Keratinocyte (primary cell): ENCODE data around the gene TPPP2. TPM values are rescaled to one million over a fixed set of nuclear protein-coding genes. Genes with fewer than 3 reads are reported as not detected.
"Not testable (repeated sequence)": the region's sequence is repeated elsewhere in the genome, so short reads cannot be mapped to it uniquely, and the experiment has no call there.

Experiments used
- DNase-seq: peaks from one replicate; pipeline ENCODE4 v3.0.0-alpha.2; 2011; ENCODE audit warnings: low read depth, missing footprints, low spot score
- FAIRE-seq: peaks from 2 replicates; lab custom pipeline; 2011; peaks lifted over from hg19 to GRCh38; lab: Jason Lieb, UNC
- H2AFZ ChIP-seq: 2 replicates; pipeline ENCODE4 v1.6.0; 2012; ENCODE audit warnings: low read length, control low read depth, inconsistent platforms; ENCODE audit not compliant: control insufficient read depth
- H3K27ac ChIP-seq: 2 replicates; pipeline ENCODE4 v1.5.1; 2011; ENCODE audit warnings: low read length; ENCODE audit not compliant: control insufficient read depth, insufficient read depth
- H3K27me3 ChIP-seq: 3 replicates; pipeline ENCODE4 v1.6.0; 2011; ENCODE audit warnings: low read length; ENCODE audit not compliant: control insufficient read depth, insufficient read depth; ENCODE audit errors: extremely low read depth
- H3K36me3 ChIP-seq, 2 experiments: 2 replicates in 1 of 2; 3 replicates in 1 of 2; pipeline ENCODE4 v1.5.1; 2011; ENCODE audit warnings: low read length in 2 of 2, mild to moderate bottlenecking in 1 of 2; ENCODE audit not compliant: control insufficient read depth in 2 of 2, insufficient read depth in 2 of 2; ENCODE audit errors: extremely low read depth in 1 of 2
- H3K4me1 ChIP-seq: 3 replicates; pipeline ENCODE4 v1.5.1; 2011; ENCODE audit warnings: low read length; ENCODE audit not compliant: control insufficient read depth, insufficient read depth; ENCODE audit errors: extremely low read depth
- H3K4me2 ChIP-seq: 3 replicates; pipeline ENCODE4 v1.6.0; 2011; ENCODE audit warnings: low read depth, low read length; ENCODE audit not compliant: control insufficient read depth, insufficient read depth; ENCODE audit errors: extremely low read depth
- H3K4me3 ChIP-seq, 3 experiments: fragments of 200-600 bp in 1 of 3; sonication (generic) in 1 of 3; 2 replicates in 2 of 3; 3 replicates in 1 of 3; pipeline ENCODE4 v1.5.1; 2011 to 2016; ENCODE audit warnings: low read length in 3 of 3, mild to moderate bottlenecking in 3 of 3, control low read depth in 2 of 3, inconsistent platforms in 1 of 3, low read depth in 1 of 3, mixed read lengths in 1 of 3, mixed run types in 1 of 3, moderate library complexity in 1 of 3; ENCODE audit not compliant: control insufficient read depth in 2 of 3, insufficient read depth in 2 of 3; ENCODE audit errors: extremely low read depth in 1 of 3
- H3K79me2 ChIP-seq: 2 replicates; pipeline ENCODE4 v1.6.0; 2012; ENCODE audit warnings: low read length; ENCODE audit not compliant: control insufficient read depth, insufficient read depth
- H3K9ac ChIP-seq: 3 replicates; pipeline ENCODE4 v1.6.0; 2011; ENCODE audit warnings: low read length; ENCODE audit not compliant: control insufficient read depth, insufficient read depth; ENCODE audit errors: extremely low read depth
- H3K9me1 ChIP-seq: 3 replicates; pipeline ENCODE4 v1.6.0; 2011; ENCODE audit warnings: low read length; ENCODE audit not compliant: control insufficient read depth, insufficient read depth; ENCODE audit errors: extremely low read depth
- H3K9me3 ChIP-seq: 2 replicates; pipeline ENCODE4 v1.5.1; 2012; ENCODE audit warnings: low read depth, low read length; ENCODE audit not compliant: control insufficient read depth
- H4K20me1 ChIP-seq: 3 replicates; pipeline ENCODE4 v1.6.0; 2011; ENCODE audit warnings: low read length; ENCODE audit not compliant: control insufficient read depth, insufficient read depth; ENCODE audit errors: extremely low read depth
- EZH2 ChIP-seq: IDR thresholded peaks from one replicate; pipeline ENCODE4 v1.6.1; 2012; ENCODE audit warnings: inconsistent platforms, mild to moderate bottlenecking, low read length, moderate library complexity
- dilution Hi-C: fragments of 300-500 bp; cut with MboI; formaldehyde crosslinking; loops from one replicate; pipeline ENCODE4 v1.7.0; 2020; ENCODE audit warnings: low sequenced_read_pairs; ENCODE audit not compliant: extremely low pct_ligation_motif_present
- polyA plus RNA-seq, 5 experiments: library from polyadenylated mRNA; depleted of rRNA in 3 of 5; stranded (reverse) in 3 of 5; stranded (forward) in 1 of 5; unstranded in 1 of 5; fragments of >200 nt; gene quantifications; 1 replicate in 1 of 5; 2 replicates in 3 of 5; 3 replicates in 1 of 5; pipeline versions ENCODE4 v1.2.1 to v1.2.3, GENCODE V29; 2011 to 2012; ENCODE audit warnings: missing spikeins in 2 of 5, low read depth in 1 of 5, low replicate concordance in 1 of 5
- TF ChIP-seq, protein P1 (sequence below), 3 experiments: IDR thresholded peaks in 1 of 3; conservative IDR thresholded peaks in 1 of 3; optimal IDR thresholded peaks in 1 of 3; 2 replicates in 2 of 3; 3 replicates in 1 of 3; pipeline versions ENCODE3 to v1.5.1; 2011; ENCODE audit warnings: low read length in 3 of 3, mild to moderate bottlenecking in 3 of 3, moderate library complexity in 2 of 3, control low read depth in 1 of 3, inconsistent platforms in 1 of 3; ENCODE audit not compliant: insufficient read depth in 2 of 3; ENCODE audit errors: extremely low read depth in 1 of 3

TPPP2 gene
- polyA plus RNA-seq, 1 donor (not counting 4 experiments of a cell fraction or from before 2014, with no cell fraction given), result not detected

DNA sequence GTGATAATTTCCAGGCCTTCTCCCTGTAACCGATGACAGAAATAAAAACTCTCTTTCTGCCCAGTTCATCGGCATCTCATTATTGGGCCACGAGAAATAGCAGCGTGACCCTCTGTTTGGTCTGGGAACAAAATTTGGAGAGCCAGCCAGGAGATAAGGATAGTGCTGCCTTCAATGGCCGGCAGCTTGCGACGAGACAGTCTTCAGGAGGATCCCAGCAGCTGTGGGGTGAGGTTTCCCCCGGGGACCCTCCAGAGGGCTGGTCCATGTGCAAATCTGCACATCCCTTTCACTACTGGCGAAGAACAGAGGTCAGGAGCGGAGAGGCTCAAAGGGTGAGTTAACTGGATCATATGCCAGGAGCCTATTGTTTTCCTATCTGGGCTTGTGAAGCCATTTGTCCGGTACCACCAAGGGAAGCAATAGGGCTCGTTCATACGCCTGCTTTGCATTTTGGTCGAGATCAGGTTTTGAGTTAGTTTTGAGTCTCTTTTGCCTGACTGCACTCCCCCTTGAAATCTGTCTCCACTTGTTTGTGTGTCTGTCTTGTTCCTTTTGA, 26.1 kb upstream of the TPPP2 start:
- Histone ChIP-seq H3K4me2 (no peak overlapping the region), H3K4me1 (peaks cover 6% of the 10 kb centered on the region), H2AFZ (no peak overlapping the region), H3K27me3 (no peaks in the 10 kb centered on the region), H3K9ac (no peak overlapping the region), H4K20me1 (no peaks in the 10 kb centered on the region), H3K79me2 (no peaks in the 10 kb centered on the region), H3K9me1 (no peaks in the 10 kb centered on the region), H3K27ac (no peak overlapping the region), H3K4me3 (no peak overlapping the region), H3K9me3 (no peaks in the 10 kb centered on the region), H3K36me3 (no peaks in the 10 kb centered on the region)
- TF ChIP-seq EZH2, result no peak
- TF ChIP-seq, protein P1, sequence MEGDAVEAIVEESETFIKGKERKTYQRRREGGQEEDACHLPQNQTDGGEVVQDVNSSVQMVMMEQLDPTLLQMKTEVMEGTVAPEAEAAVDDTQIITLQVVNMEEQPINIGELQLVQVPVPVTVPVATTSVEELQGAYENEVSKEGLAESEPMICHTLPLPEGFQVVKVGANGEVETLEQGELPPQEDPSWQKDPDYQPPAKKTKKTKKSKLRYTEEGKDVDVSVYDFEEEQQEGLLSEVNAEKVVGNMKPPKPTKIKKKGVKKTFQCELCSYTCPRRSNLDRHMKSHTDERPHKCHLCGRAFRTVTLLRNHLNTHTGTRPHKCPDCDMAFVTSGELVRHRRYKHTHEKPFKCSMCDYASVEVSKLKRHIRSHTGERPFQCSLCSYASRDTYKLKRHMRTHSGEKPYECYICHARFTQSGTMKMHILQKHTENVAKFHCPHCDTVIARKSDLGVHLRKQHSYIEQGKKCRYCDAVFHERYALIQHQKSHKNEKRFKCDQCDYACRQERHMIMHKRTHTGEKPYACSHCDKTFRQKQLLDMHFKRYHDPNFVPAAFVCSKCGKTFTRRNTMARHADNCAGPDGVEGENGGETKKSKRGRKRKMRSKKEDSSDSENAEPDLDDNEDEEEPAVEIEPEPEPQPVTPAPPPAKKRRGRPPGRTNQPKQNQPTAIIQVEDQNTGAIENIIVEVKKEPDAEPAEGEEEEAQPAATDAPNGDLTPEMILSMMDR (optimal IDR thresholded peaks at IDR 0.05 in 1 of 3, IDR thresholded peaks at IDR 0.05 in 1 of 3, conservative IDR thresholded peaks at IDR 0.05 in 1 of 3; ENCODE audit: extremely low read depth in 1 of 3, insufficient read depth in 2 of 3, low read length in 3 of 3), result no peak
- no peak for FAIRE-seq
- DNase-seq, result no peak
- dilution Hi-C loops, result no loop called here

DNA sequence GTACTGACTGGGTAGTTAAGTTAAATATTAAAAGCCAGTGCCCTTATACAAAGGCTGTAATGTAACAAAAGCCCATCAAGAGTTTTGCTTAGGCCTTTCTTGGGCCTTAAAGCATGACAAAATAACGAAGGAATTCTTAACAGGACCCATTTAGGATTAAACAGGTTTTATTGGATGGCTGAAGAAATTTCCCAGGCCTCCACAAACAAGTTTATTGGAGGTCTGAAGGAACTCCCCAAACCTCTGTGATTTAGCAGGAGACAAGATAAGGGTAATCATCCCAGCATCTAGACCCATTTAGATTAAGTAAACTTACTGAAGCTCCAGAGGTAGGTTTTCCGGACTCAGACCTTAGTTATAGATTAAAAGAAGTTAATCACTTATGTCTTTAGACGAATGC, 20.3 kb upstream of the TPPP2 start:
- FAIRE-seq, H3K79me2 ChIP-seq, DNase-seq, H3K4me1 ChIP-seq, H3K36me3 ChIP-seq, H3K9ac ChIP-seq, H3K4me2 ChIP-seq, H3K9me3 ChIP-seq, H4K20me1 ChIP-seq, dilution Hi-C loops, H2AFZ ChIP-seq, H3K27ac ChIP-seq, H3K4me3 ChIP-seq, H3K9me1 ChIP-seq, H3K27me3 ChIP-seq: not testable (repeated sequence)

DNA sequence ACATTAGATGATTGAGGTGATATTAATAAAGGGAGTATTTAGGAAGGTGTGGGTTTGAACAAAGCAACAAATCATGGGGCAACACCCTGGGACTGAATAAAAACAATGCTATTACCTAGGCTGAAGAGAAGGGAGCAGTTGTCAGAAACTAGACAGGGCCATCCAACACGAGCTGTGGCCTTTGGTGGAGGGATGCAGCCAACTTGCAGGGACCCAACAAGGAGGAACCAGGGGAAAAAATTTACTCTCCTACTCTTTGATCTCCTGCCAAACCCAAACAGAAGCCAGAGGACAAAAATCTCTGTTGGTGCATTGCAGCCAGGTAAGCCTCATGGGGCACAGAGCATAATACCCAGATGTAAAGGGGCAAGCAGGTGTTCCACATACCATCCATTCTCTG, 18.9 kb upstream of the TPPP2 start:
- no peak for TF ChIP-seq EZH2
- TF ChIP-seq, protein P1 (optimal IDR thresholded peaks at IDR 0.05 in 1 of 3, IDR thresholded peaks at IDR 0.05 in 1 of 3, conservative IDR thresholded peaks at IDR 0.05 in 1 of 3; ENCODE audit: extremely low read depth in 1 of 3, insufficient read depth in 2 of 3, low read length in 3 of 3), result no peak
- H3K4me1 ChIP-seq, result no peaks in the 10 kb centered on the region
- H3K9me3 ChIP-seq, result no peaks in the 10 kb centered on the region
- dilution Hi-C loops, result no loop called here
- H3K9ac ChIP-seq, result no peak overlapping the region
- no peak for DNase-seq
- H3K36me3 ChIP-seq, result no peaks in the 10 kb centered on the region
- no peaks in the 10 kb centered on the region for H3K79me2 ChIP-seq
- no peaks in the 10 kb centered on the region for H3K27me3 ChIP-seq
- no peaks in the 10 kb centered on the region for H4K20me1 ChIP-seq
- no peaks in the 10 kb centered on the region for H3K9me1 ChIP-seq
- H3K4me3 ChIP-seq, result no peak overlapping the region
- H3K27ac ChIP-seq, result no peak overlapping the region
- no peak overlapping the region for H2AFZ ChIP-seq
- no peak for FAIRE-seq
- H3K4me2 ChIP-seq, result no peak overlapping the region
